ENCODE data around the gene BROX.
"Not testable (repeated sequence)": the region's sequence is repeated elsewhere in the genome, so short reads cannot be mapped to it uniquely, and the experiment has no call there.

DNA sequence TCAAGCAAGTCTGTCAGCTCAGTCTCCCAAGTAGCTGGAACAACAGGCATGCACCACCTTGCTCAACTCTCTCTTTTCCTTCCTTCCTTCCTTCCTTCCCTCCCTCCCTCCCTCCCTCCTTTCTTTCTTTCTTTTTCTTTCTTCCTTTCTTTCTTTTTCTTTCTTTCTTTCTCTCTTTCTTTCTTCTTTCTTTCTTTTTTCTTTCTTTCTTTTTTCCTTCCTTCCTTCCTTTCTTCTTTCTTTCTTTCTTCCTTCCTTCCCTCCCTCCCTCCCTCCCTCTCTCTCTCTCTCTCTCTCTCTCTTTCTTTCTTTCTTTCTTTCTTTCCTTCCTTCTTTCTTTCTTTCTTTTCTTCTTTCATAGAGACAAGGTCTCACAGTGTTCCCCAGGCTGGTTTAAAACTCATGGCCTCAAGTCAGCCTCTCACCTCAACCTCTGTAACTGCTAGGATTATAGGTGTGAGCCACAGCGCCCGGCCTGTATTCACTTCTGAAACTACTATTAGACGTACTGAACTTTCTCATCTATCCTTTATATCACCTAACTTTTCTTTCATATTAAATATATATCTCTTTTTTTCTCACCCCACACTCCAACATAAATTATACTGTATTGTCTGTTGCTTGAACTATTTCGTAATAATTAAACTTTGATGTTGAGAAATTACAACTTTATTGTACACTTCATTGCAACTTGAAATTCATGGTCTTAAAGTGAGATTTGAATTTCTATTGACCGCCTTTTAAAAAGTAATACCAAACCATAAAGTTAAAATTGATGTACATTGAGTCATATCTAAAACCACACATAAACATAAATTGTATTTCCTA is 29.5 kb downstream of the BROX start:
- TF ChIP-seq ZNF302 (CRISPR knock-in tag; IDR thresholded peaks at IDR 0.05); HEYL (CRISPR knock-in tag; IDR thresholded peaks at IDR 0.05); NR3C1 (IDR thresholded peaks at IDR 0.05); POLR2A (IDR thresholded peaks at IDR 0.05; ENCODE audit: low read length); BHLHE40 (IDR thresholded peaks at IDR 0.05; ENCODE audit: low read depth, low read length); HOXA7 (CRISPR knock-in tag; IDR thresholded peaks at IDR 0.05); EHMT2 (IDR thresholded peaks at IDR 0.05; ENCODE audit: low read depth); EP300 (IDR thresholded peaks at IDR 0.05); SMC3 (IDR thresholded peaks at IDR 0.05): not testable (repeated sequence)
- TF ChIP-seq, protein P1, sequence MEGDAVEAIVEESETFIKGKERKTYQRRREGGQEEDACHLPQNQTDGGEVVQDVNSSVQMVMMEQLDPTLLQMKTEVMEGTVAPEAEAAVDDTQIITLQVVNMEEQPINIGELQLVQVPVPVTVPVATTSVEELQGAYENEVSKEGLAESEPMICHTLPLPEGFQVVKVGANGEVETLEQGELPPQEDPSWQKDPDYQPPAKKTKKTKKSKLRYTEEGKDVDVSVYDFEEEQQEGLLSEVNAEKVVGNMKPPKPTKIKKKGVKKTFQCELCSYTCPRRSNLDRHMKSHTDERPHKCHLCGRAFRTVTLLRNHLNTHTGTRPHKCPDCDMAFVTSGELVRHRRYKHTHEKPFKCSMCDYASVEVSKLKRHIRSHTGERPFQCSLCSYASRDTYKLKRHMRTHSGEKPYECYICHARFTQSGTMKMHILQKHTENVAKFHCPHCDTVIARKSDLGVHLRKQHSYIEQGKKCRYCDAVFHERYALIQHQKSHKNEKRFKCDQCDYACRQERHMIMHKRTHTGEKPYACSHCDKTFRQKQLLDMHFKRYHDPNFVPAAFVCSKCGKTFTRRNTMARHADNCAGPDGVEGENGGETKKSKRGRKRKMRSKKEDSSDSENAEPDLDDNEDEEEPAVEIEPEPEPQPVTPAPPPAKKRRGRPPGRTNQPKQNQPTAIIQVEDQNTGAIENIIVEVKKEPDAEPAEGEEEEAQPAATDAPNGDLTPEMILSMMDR (IDR thresholded peaks at IDR 0.05) = not testable (repeated sequence)
- TF ChIP-seq, protein P2, sequence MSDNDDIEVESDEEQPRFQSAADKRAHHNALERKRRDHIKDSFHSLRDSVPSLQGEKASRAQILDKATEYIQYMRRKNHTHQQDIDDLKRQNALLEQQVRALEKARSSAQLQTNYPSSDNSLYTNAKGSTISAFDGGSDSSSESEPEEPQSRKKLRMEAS (IDR thresholded peaks at IDR 0.05) = not testable (repeated sequence)
